ENCODE data around the gene EDA. TPM values are rescaled to one million over a fixed set of nuclear protein-coding genes. Genes with fewer than 3 reads are reported as not detected.

EDA gene
- total RNA-seq, 1 experiment from 2014 or later: 5.2 TPM

GRCh38 chrX:69759921-69760625 is 144.2 kb downstream of the EDA start:
- no TSS peak for BruUV-seq (replicated peaks)
- RAD21 ChIA-PET (ENCODE audit: low non-redundant PET in 1 of 2, low total read pairs in 2 of 2, uncharacterized antibody in 2 of 2, unreplicated experiment in 2 of 2): no interaction called here

GRCh38 chrX:69761633-69762032 is 145.7 kb downstream of the EDA start:
- no peak overlapping the region for H3K9ac ChIP-seq (ENCODE audit: low read length)
- POLR2A ChIA-PET: no interaction called here
- no peak overlapping the region for H2AFZ ChIP-seq (ENCODE audit: low read depth, low read length, poor library complexity, severe bottlenecking)
- H3K9me3 ChIP-seq (ENCODE audit: control insufficient read depth in 1 of 2, insufficient read depth in 1 of 2, low read depth in 1 of 2, low read length in 2 of 2): no peaks in the 10 kb centered on the region
- no peaks in the 10 kb centered on the region for H3K9me2 ChIP-seq (ENCODE audit: insufficient read depth)
- no peak overlapping the region for H3K27ac ChIP-seq (ENCODE audit: low read depth, low read length)
- no peaks in the 10 kb centered on the region for H3K4me1 ChIP-seq (ENCODE audit: control insufficient read depth in 1 of 2, insufficient read depth in 2 of 2, low read length in 2 of 2)
- H4K20me1 ChIP-seq (ENCODE audit: insufficient read depth): no peaks in the 10 kb centered on the region
- ATAC-seq (no peak), DNase-seq (ENCODE audit: low read depth, low spot score) (no peak)
- TF ChIP-seq ATF3 (IDR thresholded peaks at IDR 0.05) (no peak), CBX3 (IDR thresholded peaks at IDR 0.05; ENCODE audit: low read depth) (no peak), SIN3A (IDR thresholded peaks at IDR 0.05; ENCODE audit: low read depth) (no peak), JUND (IDR thresholded peaks at IDR 0.05) (no peak), EZH2 (IDR thresholded peaks at IDR 0.05) (no peak)
- H3K4me3 ChIP-seq (replicated peaks in 1 of 2; ENCODE audit: low read depth in 1 of 2, low read length in 2 of 2): no peak overlapping the region
- intact Hi-C loops (cut with micrococcal nuclease): no loop called here
- CTCF ChIA-PET: no interaction called here
- H3K27me3 ChIP-seq (ENCODE audit: insufficient read depth, low read length): no peaks in the 10 kb centered on the region
- RAD21 ChIA-PET (ENCODE audit: low non-redundant PET in 1 of 2, low total read pairs in 2 of 2, uncharacterized antibody in 2 of 2, unreplicated experiment in 2 of 2): no interaction called here
- H3K36me3 ChIP-seq (ENCODE audit: control insufficient read depth in 1 of 2, insufficient read depth in 2 of 2, low read length in 2 of 2): no peaks in the 10 kb centered on the region
- H3K79me2 ChIP-seq (ENCODE audit: insufficient read depth, low read length): no peaks in the 10 kb centered on the region
- no TSS peak for BruUV-seq (replicated peaks)
- H3K4me2 ChIP-seq (ENCODE audit: low read length): no peak overlapping the region

More at GRCh38 chrX:69759921-69760625, 144.2 kb downstream of the EDA start:
- no peak overlapping the region for H3K4me3 ChIP-seq (replicated peaks in 1 of 2; ENCODE audit: low read depth in 1 of 2, low read length in 2 of 2)
- H3K79me2 ChIP-seq (ENCODE audit: insufficient read depth, low read length): no peaks in the 10 kb centered on the region
- ChIA-PET POLR2A (no interaction called here), CTCF (no interaction called here)
- no peaks in the 10 kb centered on the region for H3K9me3 ChIP-seq (ENCODE audit: control insufficient read depth in 1 of 2, insufficient read depth in 1 of 2, low read depth in 1 of 2, low read length in 2 of 2)
- H4K20me1 ChIP-seq (ENCODE audit: insufficient read depth): no peaks in the 10 kb centered on the region
- no peaks in the 10 kb centered on the region for H3K36me3 ChIP-seq (ENCODE audit: control insufficient read depth in 1 of 2, insufficient read depth in 2 of 2, low read length in 2 of 2)
- H3K27ac ChIP-seq (ENCODE audit: low read depth, low read length): no peak overlapping the region
- no peaks in the 10 kb centered on the region for H3K9me2 ChIP-seq (ENCODE audit: insufficient read depth)
- intact Hi-C loops (cut with micrococcal nuclease): no loop called here
- no peaks in the 10 kb centered on the region for H3K4me1 ChIP-seq (ENCODE audit: control insufficient read depth in 1 of 2, insufficient read depth in 2 of 2, low read length in 2 of 2)
- H3K4me2 ChIP-seq (ENCODE audit: low read length): no peak overlapping the region
- ATAC-seq (no peak), DNase-seq (ENCODE audit: low read depth, low spot score) (no peak)
- TF ChIP-seq EGR1 (IDR thresholded peaks at IDR 0.05; ENCODE audit: low read depth) (no peak), POLR2AphosphoS5 (IDR thresholded peaks at IDR 0.05; ENCODE audit: low read depth, low read length) (no peak), ZBTB33 (IDR thresholded peaks at IDR 0.05; ENCODE audit: extremely low read depth, insufficient replicate concordance, low read length) (no peak), CEBPB (IDR thresholded peaks at IDR 0.05; ENCODE audit: low read depth) (no peak), ZFX (IDR thresholded peaks at IDR 0.05) (no peak)
- H2AFZ ChIP-seq (ENCODE audit: low read depth, low read length, poor library complexity, severe bottlenecking): no peak overlapping the region
- H3K9ac ChIP-seq (ENCODE audit: low read length): no peak overlapping the region
- H3K27me3 ChIP-seq (ENCODE audit: insufficient read depth, low read length): no peaks in the 10 kb centered on the region
